Prostate gland (tissue), 2 donors: ENCODE measurements around the gene SNCB. TPM values are rescaled to one million over a fixed set of nuclear protein-coding genes. Genes with fewer than 3 reads are reported as not detected.

Experiments used
- DNase-seq: peaks from one replicate; pipeline ENCODE4 v3.0.0-alpha.2; 2019; ENCODE audit warnings: low spot score
- H3K27ac ChIP-seq, 2 donors: fragments of 200-600 bp; sonication (generic); 2 replicates each; pipeline ENCODE4 v1.5.1; 2017 to 2019
- H3K27me3 ChIP-seq: fragments of 200-600 bp; sonication (generic); replicated peaks from 2 replicates; pipeline ENCODE4 v1.5.1; 2019; ENCODE audit not compliant: insufficient read depth
- H3K36me3 ChIP-seq, 2 donors: fragments of 200-600 bp; sonication (generic); 1 replicate in 1 of 2; 2 replicates in 1 of 2; pipeline versions ENCODE4 v1.5.1 to v1.8.1; 2017 to 2019
- H3K4me1 ChIP-seq: fragments of 200-600 bp; sonication (generic); replicated peaks from 2 replicates; pipeline ENCODE4 v1.5.1; 2019
- H3K4me3 ChIP-seq, 2 donors: fragments of 200-600 bp; sonication (generic); 2 replicates each; pipeline ENCODE4 v1.5.1; 2017 to 2019
- H3K9me3 ChIP-seq: fragments of 200-600 bp; sonication (generic); 2 replicates; pipeline ENCODE4 v1.5.1; 2017
- POLR2A ChIP-seq: fragments of 450-650 bp; IDR thresholded peaks from one replicate; pipeline ENCODE4 v1.6.1; 2016; ENCODE audit warnings: antibody characterized with exemption, mild to moderate bottlenecking
- POLR2AphosphoS5 ChIP-seq: sonication (generic); formaldehyde crosslinking; IDR thresholded peaks from one replicate; pipeline ENCODE4 v1.6.1; 2017; ENCODE audit warnings: antibody characterized with exemption
- WGBS: methylation state at CpG from one replicate; pipeline ENCODE4 v1.1.5; 2018; 5-methylcytosine and 5-hydroxymethylcytosine counted together
- intact Hi-C: fragments of 100-400 bp; cut with DNase I; formaldehyde crosslinking; loops from one replicate; pipeline ENCODE4 v1.14.2; 2022
- total RNA-seq, 2 donors: library from RNA; depleted of rRNA; stranded (reverse); fragments of >200 nt; gene quantifications; one replicate each; pipeline ENCODE4 v1.1.0, GENCODE V29; 2016
- TF ChIP-seq, protein P1 (sequence below), 4 experiments: fragments of 200-600 bp in 2 of 4; fragments of 450-650 bp in 2 of 4; sonication (generic) in 2 of 4; IDR thresholded peaks; 1 replicate in 3 of 4; 2 replicates in 1 of 4; pipeline ENCODE4 v1.5.1; 2016 to 2019; ENCODE audit warnings: antibody characterized with exemption in 4 of 4, mild to moderate bottlenecking in 2 of 4, moderate library complexity in 2 of 4

SNCB gene
- total RNA-seq, 2 donors from 2014 or later: not detected

DNA sequence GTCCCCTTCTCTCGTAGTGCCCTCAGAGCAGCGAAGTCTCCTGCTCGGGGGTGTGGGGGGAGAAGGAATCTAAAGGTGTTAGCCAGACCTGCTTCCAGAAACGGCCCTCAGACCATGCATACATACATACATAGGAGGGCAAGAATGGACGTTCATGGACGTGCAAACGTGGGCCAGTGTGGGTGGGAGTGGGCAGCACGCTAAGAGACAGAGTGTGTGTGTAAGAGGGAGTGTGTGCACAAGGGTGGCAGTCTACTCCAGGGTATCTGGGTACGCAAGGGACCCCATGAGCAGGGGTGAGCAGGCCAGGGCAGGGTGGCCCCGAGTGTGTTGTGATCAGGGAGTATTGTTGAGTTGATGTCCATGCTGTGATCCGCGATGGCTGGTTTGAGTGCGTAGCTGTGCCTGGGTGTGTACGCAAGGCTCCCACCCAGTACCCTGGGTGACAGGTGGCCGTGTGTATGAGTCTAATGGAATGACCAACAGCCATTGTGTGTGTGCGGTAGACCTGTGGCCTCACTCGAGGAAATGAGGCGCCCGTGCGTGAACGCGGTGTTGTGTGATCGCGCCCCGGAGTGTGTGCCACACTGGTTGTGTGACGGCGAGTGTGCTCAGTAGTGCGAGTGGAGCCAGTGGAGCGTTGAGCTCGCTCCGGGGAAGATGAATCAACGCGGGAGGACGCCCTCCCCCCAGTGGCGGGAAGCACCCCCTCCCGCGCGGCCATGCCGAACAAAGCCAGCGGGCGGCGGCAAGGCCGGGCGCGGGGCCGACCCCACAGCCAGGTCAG is 21.2 kb downstream of the SNCB start:
- no peaks in the 10 kb centered on the region for H3K36me3 ChIP-seq
- DNase-seq: no peak
- TF ChIP-seq, protein P1, sequence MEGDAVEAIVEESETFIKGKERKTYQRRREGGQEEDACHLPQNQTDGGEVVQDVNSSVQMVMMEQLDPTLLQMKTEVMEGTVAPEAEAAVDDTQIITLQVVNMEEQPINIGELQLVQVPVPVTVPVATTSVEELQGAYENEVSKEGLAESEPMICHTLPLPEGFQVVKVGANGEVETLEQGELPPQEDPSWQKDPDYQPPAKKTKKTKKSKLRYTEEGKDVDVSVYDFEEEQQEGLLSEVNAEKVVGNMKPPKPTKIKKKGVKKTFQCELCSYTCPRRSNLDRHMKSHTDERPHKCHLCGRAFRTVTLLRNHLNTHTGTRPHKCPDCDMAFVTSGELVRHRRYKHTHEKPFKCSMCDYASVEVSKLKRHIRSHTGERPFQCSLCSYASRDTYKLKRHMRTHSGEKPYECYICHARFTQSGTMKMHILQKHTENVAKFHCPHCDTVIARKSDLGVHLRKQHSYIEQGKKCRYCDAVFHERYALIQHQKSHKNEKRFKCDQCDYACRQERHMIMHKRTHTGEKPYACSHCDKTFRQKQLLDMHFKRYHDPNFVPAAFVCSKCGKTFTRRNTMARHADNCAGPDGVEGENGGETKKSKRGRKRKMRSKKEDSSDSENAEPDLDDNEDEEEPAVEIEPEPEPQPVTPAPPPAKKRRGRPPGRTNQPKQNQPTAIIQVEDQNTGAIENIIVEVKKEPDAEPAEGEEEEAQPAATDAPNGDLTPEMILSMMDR (IDR thresholded peaks at IDR 0.05): no peak
- TF ChIP-seq POLR2A: no peak
- no peak for TF ChIP-seq POLR2AphosphoS5
- no peaks in the 10 kb centered on the region for H3K27me3 ChIP-seq
- intact Hi-C loops: no loop called here
- H3K4me3 ChIP-seq: peak overlapping the region; percentile 37 to 55
- no peak overlapping the region for H3K27ac ChIP-seq
- H3K9me3 ChIP-seq: no peaks in the 10 kb centered on the region
- no peaks in the 10 kb centered on the region for H3K4me1 ChIP-seq
- WGBS: 45% methylated on average over 27 of the region's 46 CpGs

DNA sequence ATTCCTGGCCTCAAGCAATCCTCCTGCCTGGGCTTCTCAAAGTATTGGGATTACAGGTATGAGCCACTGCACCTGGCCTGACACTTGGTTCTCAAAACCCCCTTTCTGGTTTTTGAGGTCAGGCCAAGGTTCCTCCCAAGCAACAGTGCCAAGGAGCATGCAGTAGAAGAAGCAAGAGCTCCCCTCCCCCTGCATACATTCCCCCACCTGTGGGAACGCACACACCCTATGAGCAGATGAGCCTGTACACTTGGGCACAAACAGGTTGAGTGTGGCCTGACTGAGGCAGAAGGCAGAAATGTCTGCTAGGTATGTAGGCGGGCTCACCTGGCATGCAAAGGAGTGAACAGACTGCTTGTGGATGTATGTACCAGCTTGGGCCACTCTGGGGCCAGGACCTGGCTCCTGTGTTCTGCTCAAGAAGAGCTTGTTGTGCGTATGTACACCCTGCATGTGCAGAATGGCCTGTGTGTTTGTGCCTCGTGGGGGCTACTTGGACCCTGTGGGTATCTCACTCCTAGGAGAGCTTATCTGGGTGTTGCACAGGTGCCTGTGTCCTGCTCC is 22.1 kb downstream of the SNCB start:
- Histone ChIP-seq H3K27ac (no peak overlapping the region), H3K4me3 (no peak overlapping the region), H3K27me3 (no peaks in the 10 kb centered on the region), H3K36me3 (no peaks in the 10 kb centered on the region), H3K4me1 (no peaks in the 10 kb centered on the region), H3K9me3 (no peaks in the 10 kb centered on the region)
- TF ChIP-seq, protein P1 (IDR thresholded peaks at IDR 0.05): no peak
- no peak for TF ChIP-seq POLR2A
- TF ChIP-seq POLR2AphosphoS5: no peak
- intact Hi-C loops: no loop called here
- WGBS: 90% methylated on average over 4 of the region's 4 CpGs
- DNase-seq: no peak

DNA sequence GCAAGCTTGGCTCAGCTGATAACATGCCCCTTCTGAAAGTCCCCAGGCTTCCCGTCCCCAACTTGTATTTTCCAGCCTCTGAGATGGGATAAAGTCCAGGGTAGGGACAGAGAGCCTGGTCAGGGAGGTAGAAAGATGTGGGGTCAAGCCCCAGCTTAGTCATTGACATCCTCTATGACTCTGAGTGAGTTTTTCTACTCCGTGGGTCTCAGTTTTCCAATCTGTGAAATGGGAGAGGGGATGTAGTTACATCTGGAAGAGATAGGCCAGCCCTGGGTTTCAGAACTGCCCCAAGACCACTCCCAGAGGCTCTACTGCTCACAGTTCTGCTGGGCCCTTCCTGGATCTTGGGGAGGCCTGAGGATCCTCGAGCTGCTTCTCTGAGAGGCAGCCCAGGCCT is 23.5 kb downstream of the SNCB start:
- no peak for TF ChIP-seq POLR2A
- TF ChIP-seq POLR2AphosphoS5: no peak
- TF ChIP-seq, protein P1 (IDR thresholded peaks at IDR 0.05): no peak
- Histone ChIP-seq H3K27ac (no peak overlapping the region), H3K27me3 (no peaks in the 10 kb centered on the region), H3K36me3 (no peaks in the 10 kb centered on the region), H3K4me3 (no peak overlapping the region), H3K9me3 (no peaks in the 10 kb centered on the region), H3K4me1 (no peaks in the 10 kb centered on the region)
- intact Hi-C loops: no loop called here
- DNase-seq: no peak
- 82% methylated on average over 3 of the region's 3 CpGs for WGBS

DNA sequence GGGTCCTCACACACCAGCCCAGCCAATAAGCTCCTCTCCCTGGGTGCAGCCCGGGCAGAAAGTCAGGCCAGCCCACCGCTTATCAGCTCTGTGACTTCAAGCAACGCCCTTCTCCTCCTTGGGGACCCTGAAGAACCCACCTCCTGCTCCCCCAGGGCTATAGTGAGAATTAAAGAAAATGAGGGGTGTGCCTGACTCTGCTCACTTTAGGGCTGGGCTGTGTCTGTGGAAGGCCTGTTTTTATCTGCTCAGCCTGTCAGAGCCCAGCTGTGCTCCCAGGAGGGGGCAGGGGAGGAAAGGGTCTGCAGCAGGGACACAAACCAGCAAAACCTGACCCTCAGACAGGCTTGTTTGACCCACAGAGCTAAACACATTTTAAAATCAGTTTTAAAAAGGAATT is 24.3 kb downstream of the SNCB start:
- DNase-seq: no peak
- TF ChIP-seq POLR2AphosphoS5 (no peak), POLR2A (no peak)
- TF ChIP-seq, protein P1 (IDR thresholded peaks at IDR 0.05): no peak
- 54% methylated on average over 3 of the region's 3 CpGs for WGBS
- intact Hi-C loops: no loop called here
- Histone ChIP-seq H3K9me3 (no peaks in the 10 kb centered on the region), H3K4me1 (no peaks in the 10 kb centered on the region), H3K27me3 (no peaks in the 10 kb centered on the region), H3K4me3 (no peak overlapping the region), H3K27ac (no peak overlapping the region), H3K36me3 (no peaks in the 10 kb centered on the region)

DNA sequence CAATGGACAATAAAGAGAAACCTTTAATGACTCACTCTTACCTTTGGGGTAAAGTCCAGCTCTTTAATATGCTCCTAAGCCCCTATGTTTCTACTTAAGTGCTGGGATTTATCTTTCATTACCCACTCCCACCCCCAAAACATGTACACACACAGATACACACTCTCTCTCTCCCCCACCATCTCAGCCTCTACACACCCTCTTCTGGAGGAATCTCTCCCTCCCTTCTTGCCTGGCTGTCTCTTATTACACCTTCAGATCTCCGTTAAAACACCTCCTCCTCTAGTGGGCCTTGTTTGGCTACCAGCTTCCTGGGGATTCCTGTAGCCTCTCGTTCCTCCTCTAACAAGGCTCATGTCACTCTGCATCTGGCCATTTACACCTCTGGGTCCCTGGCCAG is 27.2 kb downstream of the SNCB start:
- Histone ChIP-seq H3K27me3 (no peaks in the 10 kb centered on the region), H3K9me3 (no peaks in the 10 kb centered on the region), H3K27ac (no peak overlapping the region), H3K4me1 (no peaks in the 10 kb centered on the region), H3K36me3 (no peaks in the 10 kb centered on the region), H3K4me3 (no peak overlapping the region)
- intact Hi-C loops: no loop called here
- TF ChIP-seq, protein P1 (IDR thresholded peaks at IDR 0.05): no peak
- no peak for TF ChIP-seq POLR2A
- TF ChIP-seq POLR2AphosphoS5: no peak
- DNase-seq: no peak
- 14% methylated on average over 2 of the region's 2 CpGs for WGBS
